NCI-H1048 (cell line): ENCODE data around the gene ST7.
"Not testable (repeated sequence)": the region's sequence is repeated elsewhere in the genome, so short reads cannot be mapped to it uniquely, and the experiment has no call there.

ENCODE experiments used
- DNase-seq: peaks from one replicate; lab custom pipeline; 2025; lab: John Stamatoyannopoulos, UW

The ST7 gene

GRCh38 chr7:117229350-117229749 is 276.0 kb downstream of the ST7 start:
- DNase-seq: no peak

GRCh38 chr7:117230276-117231046 is 277.2 kb downstream of the ST7 start:
- no peak for DNase-seq

DNA sequence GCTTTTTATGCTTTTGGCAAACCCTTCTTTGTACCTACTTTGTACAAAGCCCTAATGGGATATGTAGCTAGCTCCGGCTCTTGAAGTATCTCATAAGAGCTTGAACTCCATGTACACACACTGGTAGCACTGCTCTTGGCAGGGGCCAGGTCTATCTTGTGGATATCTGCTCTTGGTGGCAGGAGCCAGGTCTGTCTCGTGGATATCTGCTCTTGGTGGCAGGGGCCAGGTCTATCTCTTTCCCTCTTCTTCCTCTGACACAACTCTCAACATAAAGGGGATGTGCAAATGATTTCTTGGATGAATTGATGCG is 277.7 kb downstream of the ST7 start:
- no peak for DNase-seq

DNA sequence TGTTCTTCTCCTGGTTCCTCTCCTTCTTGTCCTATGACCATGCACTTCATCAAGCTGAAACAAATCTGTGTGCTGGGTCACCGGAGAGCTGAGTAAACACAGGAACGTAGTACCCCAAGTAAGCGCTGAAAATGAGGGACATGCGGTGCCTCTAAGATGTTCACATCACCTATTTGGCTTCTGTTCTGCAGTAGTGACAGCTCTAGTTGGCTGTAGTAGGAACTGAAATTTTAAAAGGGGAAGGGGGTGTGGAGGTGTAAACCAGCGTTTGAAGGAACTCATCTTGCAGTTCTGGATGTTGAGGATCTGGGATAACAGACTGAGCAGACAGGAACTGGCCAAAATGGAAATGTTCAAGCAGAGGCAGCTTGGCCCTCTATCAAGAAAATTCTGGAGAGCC is 284.3 kb downstream of the ST7 start:
- no peak for DNase-seq

DNA sequence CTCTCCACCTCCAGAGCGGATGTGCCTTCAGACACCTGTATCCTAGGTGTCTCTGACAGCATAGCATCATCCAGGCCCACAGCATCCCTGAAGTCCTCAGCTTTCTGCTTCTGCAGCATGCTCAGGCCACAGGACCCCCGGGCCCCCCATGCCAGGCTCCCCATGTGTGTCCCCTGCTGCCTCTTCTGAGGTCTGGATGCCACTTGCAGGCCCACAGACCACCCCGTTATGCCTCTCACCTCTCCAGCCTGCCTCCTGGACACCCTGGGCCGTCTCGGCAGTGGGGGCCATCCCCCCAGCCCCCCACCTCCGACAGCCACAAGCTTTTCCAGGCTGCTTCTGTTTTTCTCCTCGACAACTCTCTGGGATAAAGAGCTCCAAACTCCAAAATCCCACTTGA is 285.2 kb downstream of the ST7 start:
- DNase-seq: no peak

DNA sequence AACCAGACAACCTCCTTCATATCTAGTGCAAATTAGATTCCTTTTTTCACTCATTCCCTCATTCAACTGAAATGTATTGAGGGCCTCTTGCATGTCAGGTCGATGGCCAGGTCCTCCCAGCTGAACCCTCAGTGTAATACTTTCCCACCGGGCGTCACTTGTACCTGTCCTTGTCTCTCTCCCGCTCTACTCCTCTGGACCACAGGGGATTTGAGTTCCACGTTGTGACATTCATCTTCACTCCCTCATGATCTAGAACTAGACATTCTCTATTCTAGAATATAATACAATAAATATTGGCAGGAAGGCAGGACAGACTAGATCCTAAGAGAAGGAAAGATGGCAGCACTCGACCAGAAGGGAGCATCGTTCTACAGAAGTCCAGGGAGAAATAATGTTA is 285.6 kb downstream of the ST7 start:
- no peak for DNase-seq

DNA sequence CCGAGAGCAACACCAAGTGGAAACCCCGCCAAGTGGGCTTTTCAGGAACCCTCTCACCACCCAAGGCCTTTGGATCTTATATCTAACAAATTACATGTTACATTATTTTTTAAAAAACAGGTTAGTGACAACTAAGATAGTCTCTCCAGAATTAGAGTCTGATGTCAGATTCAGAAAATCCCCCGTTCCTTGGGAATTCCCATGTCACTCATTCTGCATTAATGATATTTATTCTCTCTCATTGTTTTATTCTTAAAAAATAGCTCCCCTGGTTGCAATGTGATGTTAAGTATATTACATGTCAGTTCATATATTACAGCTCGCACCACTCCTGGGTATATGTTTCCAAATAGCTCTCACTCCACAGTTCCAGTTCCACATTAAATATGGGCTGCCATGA is 287.8 kb downstream of the ST7 start:
- DNase-seq: no peak

DNA sequence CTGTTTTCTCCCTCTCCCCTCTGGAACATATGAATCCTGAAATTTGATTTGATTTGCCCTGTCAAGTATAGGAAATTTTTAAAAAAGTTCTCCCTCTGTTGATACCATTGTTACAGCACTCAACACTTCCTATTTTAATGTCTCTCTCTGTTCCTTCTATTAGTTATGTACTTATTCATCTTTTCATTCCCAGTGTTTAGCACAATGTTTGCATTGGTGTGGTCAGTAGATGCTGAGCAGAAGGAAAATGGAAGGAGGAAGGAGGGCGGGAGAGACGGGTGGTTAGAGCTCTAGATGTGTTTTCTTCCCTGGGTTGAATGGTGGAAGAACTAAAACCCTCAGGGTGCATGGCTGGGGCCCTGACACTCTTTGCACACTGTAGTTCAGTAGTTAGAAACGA is 290.1 kb downstream of the ST7 start:
- no peak for DNase-seq

- not testable (repeated sequence) for DNase-seq
Observed at GRCh38 chr7:117245703-117246102, 292.4 kb downstream of the ST7 start.

DNA sequence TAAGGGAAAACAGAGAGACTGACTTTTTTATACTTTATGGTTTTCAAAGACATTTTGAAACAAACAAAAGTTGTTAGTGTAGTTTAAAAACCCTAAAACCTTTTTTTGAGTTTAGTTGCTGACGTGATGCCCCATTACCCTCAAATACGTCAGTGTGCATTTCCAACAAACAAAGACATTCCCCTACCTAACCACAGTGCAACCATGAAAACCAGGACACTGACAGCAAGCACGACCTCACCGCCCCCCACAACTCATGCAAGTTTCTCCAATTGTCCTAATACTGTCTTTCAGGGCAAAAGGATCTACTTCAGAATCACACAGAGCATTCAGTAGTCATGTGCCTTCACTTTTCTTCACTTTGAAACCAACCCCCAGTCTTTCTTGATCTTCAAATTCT is 294.5 kb downstream of the ST7 start:
- no peak for DNase-seq

DNA sequence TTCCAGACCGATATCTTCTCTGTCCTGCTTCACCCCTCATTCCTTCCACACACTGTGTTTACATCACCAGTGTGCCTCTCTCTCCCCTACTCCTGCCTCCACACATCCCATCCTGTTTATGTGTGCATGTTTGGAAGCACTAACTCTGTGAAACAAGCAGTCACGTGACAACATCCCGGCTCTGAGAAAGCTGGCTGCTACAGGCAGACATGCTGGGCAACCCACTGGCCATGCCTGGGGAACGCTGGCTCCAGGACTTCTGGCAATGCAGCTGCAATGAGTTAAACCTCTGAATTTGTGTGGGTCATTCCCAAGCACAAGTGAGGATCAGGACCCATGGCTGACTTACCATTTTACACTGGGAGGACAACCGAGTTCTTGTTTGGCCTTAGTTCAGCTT is 295.5 kb downstream of the ST7 start:
- no peak for DNase-seq

DNA sequence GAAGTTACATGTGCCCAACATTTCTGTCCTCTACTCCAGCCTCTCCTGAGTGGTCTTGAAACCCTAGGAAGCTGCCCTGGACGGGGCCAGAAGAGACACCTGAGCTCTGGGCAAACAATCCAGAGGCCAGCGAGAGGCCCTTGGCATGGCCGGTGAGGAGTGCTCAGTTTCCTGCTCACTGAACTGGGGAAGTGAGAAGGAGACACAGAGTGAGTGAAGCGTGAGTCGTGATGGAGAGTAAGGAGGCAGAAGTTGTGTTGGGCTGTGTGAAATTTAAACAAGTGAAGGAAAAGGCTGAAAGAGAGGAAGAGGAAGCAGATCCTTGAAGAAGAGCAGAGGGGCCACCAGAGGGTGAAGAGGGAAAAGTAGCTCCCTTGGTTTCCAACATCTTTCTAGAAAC is 296.4 kb downstream of the ST7 start:
- DNase-seq: no peak

DNA sequence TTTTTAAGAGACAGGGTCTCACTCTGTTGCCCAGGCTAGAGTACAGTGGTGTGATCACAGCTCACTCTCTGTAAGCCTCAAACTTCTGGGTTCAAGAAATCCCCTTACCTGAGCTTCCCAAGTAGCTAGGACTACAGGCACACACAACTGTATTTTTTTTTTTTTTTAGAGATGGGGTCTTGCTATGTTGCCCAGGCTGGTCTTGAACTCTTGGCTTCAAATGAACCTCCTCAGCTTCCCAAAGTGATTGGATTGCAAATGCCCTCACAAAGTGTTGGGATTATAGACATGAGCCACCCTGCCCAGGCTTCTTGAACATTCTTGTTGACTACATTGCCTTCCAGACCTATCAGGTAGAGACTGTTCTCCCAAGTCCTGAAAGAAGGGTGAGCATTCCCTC is 296.9 kb downstream of the ST7 start:
- no peak for DNase-seq

- DNase-seq: no peak
Observed at GRCh38 chr7:117250801-117251200, 297.5 kb downstream of the ST7 start.

DNA sequence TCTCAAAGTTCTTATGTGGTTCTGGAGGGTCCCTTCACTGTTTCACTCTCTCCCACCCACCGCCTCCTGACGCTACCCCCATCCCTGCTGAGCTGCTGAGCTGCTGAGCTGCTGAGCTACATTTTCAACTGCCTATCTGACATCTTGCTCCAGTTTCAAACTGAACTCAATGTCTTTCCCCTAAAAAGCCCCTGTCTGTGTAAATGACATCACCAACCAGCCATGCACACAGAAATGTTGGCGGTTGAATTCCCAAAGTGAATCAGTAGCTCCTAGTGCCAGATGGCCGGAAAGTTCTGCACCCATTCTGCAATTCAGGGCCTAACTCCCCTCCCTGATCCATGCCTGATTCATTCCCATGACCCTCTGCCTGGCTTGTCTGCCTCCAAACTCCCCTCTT is 298.4 kb downstream of the ST7 start:
- DNase-seq: no peak

GRCh38 chr7:117259615-117260014 is 306.3 kb downstream of the ST7 start:
- DNase-seq: no peak

GRCh38 chr7:117262546-117262945 is 309.2 kb downstream of the ST7 start:
- no peak for DNase-seq

DNA sequence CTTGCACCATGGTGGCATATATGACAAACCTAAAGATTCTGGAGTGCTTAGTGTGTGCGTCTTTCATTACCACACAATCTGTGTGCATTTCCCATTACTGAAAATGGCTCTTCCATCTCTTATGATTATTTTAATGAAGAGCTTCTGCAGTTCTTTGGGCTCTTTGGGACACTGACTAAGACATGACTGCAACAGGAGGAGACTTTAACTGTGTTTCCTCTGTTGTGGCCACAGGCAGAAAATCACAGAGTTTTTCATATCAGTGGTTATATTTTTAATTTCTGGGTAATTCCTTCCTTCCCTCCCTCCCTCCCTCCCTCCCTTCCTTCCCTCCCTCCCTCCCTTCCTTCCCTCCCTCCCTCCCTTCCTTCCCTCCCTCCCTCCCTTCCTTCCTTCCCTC is 311.4 kb downstream of the ST7 start:
- DNase-seq: no peak

DNA sequence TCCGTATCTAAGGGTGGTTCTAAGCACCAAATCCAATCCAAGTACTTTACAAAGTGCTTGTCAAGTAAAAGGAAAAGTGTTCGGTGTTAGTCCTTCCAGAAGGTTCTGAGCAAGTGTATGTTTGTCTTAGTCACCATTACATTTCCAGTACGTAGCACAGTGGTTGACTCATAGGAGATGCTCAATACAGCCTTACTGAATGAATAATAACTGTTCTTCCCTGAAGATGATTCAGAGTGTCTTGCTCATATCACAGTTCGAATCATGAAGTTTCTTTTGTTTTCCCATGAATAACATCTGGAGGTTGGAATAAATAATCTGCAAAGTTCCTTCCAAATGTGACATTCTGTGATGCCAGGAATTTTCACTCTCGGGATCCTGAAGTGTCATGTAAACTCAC is 316.1 kb downstream of the ST7 start:
- DNase-seq: no peak

DNA sequence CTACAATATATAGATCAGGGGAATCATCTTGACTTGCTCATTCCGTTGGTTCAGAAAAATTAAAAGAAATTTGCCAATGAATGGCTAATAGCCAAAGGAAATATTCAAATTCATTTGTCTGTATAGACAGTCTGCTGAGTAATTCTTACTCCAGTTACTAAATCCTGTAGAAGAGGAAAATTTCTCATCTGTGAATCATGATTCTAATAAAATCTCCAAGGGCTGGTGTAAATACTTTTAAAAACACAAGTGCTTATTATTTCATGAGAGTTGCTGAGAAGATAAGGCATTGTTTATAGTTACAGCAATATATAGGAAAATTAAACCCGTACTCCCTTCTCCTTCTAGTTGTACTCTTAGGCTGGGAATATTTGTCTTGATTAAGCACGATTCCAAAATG is 316.6 kb downstream of the ST7 start:
- no peak for DNase-seq

DNA sequence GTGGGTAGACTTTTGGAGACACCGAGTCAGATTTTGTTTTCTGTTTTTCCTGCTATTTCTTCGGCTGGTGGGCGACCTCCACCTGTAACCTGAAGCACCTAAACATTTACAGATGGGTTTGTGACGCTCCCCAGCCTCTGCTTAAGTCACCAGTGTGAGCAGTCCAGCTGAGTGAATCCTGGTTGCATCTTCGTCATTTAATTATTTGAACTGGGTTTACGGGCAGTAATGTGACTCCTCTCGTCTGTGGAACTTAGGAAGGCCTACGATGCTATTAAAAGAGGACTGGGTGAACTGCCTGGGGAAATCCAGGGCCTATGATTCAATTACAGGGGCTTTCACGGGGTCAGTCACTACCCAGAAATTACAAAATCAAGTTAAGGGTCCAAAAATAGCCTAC is 317.1 kb downstream of the ST7 start:
- no peak for DNase-seq

DNA sequence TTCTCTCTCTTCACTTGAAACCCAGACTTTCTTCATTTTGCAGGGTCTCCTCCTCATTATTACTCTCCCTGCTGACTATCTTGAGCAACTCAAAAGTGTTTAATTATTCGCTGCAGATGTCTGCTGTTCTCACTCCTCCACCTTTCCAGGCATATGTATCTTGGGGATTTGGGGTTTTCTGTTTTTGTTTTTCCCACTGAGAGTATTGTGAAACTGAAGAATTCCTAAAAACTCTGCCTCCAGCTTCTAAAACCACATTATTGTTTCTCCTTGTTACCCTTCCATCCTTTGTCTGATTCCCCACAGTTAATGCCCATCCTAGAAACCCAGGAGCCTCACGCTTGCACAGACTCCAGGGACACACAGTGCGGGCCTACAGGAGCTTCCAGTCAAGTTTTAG is 318.3 kb downstream of the ST7 start:
- no peak for DNase-seq

DNA sequence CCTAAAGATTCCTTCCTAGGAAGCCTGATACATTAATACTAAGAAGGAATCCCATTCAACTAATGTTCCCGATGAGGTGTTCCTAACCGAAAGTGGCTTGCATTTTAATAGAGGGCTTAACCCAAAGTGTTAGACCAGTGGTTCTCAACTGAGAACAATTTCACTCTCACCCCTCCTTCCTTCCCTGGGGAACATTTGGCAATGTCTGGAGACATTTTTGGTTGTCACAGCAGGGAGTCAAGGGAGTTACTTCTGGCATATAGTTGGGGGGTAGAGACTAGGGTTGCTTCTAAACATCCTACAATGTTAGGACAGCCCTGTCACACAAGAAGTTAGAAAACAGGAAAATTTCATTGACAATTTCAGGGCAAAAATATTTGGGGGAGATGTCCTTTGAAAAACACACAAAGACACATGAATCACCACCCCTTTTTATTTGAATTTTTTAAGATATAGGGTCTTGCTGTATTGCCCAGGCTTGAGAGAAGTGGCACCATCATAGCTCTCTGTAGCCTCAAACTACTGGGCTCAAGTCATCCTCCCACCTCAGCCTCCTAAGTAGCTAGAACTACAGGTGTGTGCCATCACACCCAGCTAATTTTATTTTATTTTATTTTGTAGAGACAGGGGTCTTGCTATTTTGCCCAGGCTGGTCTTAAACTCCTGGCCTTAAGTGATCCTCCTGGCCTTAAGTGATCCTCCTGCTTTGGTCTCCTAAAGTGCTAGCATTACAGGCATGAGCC is 318.9 kb downstream of the ST7 start:
- no peak for DNase-seq

- DNase-seq: no peak
Observed at GRCh38 chr7:117273325-117273724, 320.0 kb downstream of the ST7 start.
